ENCODE measurements around the gene CDH23.

Gene CDH23

DNA sequence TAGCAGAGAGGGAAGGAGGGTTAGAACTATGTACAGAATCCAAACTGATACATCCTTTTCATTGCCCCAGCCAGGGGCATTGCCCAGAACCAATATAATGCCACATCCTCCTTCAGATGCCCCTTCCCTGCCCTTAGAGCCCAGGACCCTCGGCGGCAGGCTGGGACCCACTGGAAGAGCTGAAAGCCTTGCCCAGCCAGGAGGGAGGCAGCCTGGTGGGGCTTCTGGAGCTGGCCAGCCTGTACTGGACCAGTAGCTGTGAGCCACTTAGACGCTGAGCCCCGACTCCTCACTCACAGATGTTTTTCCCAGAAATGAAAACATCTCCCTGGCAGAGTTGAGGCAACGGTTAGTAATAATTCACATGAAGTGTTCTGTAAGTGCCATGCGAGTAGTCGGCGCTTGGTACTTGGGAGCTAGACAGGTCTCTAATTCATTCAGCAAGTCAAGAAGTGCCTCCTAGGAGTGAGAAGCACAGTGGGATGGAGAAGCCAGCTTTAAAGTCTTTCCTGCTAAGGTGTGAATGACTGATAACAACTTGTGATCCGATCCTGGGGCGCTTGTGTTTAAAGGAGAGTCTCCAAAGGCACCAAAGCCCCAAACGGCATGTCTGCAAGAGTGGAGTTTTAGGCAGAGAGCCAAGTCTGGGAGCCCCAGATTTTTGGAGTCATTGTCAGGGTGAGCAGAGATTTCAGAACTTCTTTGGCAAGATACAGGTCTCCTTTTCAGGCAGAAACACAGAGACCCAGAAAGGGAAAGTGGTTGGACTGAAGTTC is 366.8 kb downstream of the CDH23 start:
- H3K27ac ChIP-seq (ENCODE audit: low read depth, low read length) = no peak overlapping the region
- H3K4me1 ChIP-seq (ENCODE audit: control insufficient read depth, insufficient read depth, low read length) = no peaks in the 10 kb centered on the region
- no peak overlapping the region for H3K9ac ChIP-seq (ENCODE audit: low read depth, low read length)
- no peaks in the 10 kb centered on the region for H3K27me3 ChIP-seq (ENCODE audit: control insufficient read depth, insufficient read depth, low read length)
- no peak overlapping the region for H3K4me3 ChIP-seq (ENCODE audit: low read depth, low read length)
- no peaks in the 10 kb centered on the region for H3K36me3 ChIP-seq (ENCODE audit: control insufficient read depth, insufficient read depth, low read length)
- H3K9me3 ChIP-seq (ENCODE audit: control insufficient read depth, insufficient read depth, low read length) = no peaks in the 10 kb centered on the region

DNA sequence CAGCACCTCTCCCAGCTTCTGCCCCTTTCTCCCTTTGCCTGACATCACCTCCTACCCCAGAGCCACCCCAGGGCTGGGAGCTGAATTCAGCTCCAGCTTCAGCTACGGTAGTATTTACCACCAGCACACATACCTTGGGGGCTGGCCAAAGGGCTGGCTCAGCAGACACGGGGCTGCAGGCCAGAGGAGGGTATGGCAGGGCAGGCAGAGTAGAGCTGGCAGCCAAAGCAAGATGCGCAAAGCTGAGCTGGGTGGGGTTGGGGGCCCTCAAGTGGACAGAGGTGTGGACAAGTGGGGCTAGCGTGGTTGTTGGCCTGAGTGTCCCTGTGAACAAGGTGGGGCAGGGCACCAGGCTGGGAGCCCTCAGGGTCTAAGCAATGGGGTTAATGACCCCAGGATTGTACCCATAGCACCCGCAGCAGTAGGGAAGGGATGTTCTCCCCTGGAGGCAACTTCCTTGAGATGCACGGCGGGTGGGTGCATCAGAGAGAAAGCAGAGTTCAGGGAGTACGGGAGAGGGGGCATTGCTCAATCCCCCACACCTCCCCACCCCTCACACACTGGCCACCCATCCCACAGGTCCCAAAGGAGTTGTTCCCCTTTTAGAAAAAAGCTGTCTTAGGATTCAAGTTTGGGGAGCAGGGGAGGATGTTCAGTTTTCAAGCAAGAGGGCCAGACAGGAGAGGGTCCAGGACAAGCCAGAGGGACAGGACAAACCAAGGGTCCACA is 368.6 kb downstream of the CDH23 start:
- H3K9ac ChIP-seq (ENCODE audit: low read depth, low read length) = no peak overlapping the region

DNA sequence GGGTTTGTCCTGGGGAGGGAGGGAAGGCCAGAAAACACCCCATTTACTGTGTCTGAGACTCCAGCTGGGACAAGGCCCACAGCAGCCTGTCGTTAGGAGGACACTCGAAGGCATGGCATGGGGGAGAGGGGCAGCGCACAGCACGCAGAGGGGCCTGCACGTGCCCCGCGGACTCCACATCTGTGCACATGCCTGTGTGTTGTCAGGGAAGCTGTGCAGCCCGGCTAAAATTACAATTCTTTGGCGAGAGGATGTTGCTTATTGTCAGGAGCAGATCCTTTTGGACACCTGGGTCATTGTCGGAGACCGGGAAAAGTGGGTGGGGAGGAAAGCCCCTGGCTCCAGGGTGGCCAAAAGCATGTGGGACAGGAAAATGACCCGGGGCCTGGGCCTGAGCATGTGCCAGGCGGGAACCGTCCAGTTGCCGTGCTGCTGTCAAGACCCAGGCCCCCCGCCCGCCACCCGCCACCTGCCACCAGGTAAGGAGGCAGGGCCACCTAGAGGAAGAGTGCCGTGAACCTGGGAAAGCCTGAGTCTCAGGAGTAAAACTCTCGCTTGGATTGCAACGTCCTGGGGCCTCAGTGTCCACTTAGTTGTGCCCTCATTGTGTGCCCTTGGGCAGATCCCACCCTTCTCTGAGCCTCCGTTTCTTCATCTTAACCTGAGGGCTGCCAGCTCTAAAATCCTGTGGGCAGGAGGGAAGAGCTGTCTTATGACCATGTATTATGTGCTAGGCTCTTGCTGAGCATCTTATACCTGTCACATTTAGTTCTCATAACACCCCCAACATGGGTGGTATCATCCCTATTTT is 369.4 kb downstream of the CDH23 start:
- H3K9ac ChIP-seq (ENCODE audit: low read depth, low read length) = no peak overlapping the region
- no peak overlapping the region for H3K4me3 ChIP-seq (ENCODE audit: low read depth, low read length)
- no peaks in the 10 kb centered on the region for H3K9me3 ChIP-seq (ENCODE audit: control insufficient read depth, insufficient read depth, low read length)
- H3K27me3 ChIP-seq (ENCODE audit: control insufficient read depth, insufficient read depth, low read length) = no peaks in the 10 kb centered on the region
- no peaks in the 10 kb centered on the region for H3K4me1 ChIP-seq (ENCODE audit: control insufficient read depth, insufficient read depth, low read length)
- no peak overlapping the region for H3K27ac ChIP-seq (ENCODE audit: low read depth, low read length)
- H3K36me3 ChIP-seq (ENCODE audit: control insufficient read depth, insufficient read depth, low read length) = no peaks in the 10 kb centered on the region

More for the DNA sequence above, 368.6 kb downstream of the CDH23 start:
- no peaks in the 10 kb centered on the region for H3K36me3 ChIP-seq (ENCODE audit: control insufficient read depth, insufficient read depth, low read length)
- no peak overlapping the region for H3K27ac ChIP-seq (ENCODE audit: low read depth, low read length)
- no peaks in the 10 kb centered on the region for H3K4me1 ChIP-seq (ENCODE audit: control insufficient read depth, insufficient read depth, low read length)
- H3K4me3 ChIP-seq (ENCODE audit: low read depth, low read length) = no peak overlapping the region
- H3K27me3 ChIP-seq (ENCODE audit: control insufficient read depth, insufficient read depth, low read length) = no peaks in the 10 kb centered on the region
- H3K9me3 ChIP-seq (ENCODE audit: control insufficient read depth, insufficient read depth, low read length) = no peaks in the 10 kb centered on the region

DNA sequence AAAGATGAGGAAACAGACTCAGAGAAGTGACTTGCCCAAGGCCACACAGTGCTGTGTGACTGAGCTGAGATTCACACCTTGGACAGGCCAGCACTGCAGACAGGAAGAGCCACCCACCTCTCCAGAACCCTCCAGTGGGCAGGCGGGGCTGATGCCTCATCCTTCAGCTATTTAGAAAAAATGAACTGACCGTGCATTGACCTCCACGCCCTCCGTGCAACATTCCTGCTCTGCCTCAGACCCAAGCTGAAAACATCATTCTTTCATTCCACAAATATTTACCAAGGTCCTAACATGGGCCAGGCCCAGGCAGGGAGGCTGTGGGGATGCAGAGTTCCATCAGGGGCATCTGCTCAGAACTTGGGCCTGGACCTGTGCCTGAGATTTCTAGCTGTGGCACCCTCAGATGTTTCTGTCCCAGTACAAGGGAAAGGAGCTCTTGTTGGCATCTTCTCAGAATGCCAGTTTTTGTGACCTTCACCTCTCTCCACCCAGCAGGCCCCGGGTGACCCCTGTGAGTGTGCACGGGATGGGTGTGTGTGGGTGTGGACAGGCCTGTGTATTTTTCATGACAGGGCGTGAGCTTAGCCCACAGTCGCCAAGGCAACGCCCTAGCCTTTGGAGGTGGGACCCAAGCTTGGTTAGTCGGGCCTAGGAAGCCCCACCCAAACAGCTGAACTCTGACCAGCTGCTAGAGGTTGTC is 370.1 kb downstream of the CDH23 start:
- H3K4me1 ChIP-seq (ENCODE audit: control insufficient read depth, insufficient read depth, low read length) = no peaks in the 10 kb centered on the region
- no peaks in the 10 kb centered on the region for H3K36me3 ChIP-seq (ENCODE audit: control insufficient read depth, insufficient read depth, low read length)
- H3K27me3 ChIP-seq (ENCODE audit: control insufficient read depth, insufficient read depth, low read length) = peaks cover 2% of the 10 kb centered on the region; the same call in 1 of the 2 replicates
- H3K27ac ChIP-seq (ENCODE audit: low read depth, low read length) = no peak overlapping the region
- no peak overlapping the region for H3K4me3 ChIP-seq (ENCODE audit: low read depth, low read length)
- H3K9ac ChIP-seq (ENCODE audit: low read depth, low read length) = no peak overlapping the region
- H3K9me3 ChIP-seq (ENCODE audit: control insufficient read depth, insufficient read depth, low read length) = no peaks in the 10 kb centered on the region

DNA sequence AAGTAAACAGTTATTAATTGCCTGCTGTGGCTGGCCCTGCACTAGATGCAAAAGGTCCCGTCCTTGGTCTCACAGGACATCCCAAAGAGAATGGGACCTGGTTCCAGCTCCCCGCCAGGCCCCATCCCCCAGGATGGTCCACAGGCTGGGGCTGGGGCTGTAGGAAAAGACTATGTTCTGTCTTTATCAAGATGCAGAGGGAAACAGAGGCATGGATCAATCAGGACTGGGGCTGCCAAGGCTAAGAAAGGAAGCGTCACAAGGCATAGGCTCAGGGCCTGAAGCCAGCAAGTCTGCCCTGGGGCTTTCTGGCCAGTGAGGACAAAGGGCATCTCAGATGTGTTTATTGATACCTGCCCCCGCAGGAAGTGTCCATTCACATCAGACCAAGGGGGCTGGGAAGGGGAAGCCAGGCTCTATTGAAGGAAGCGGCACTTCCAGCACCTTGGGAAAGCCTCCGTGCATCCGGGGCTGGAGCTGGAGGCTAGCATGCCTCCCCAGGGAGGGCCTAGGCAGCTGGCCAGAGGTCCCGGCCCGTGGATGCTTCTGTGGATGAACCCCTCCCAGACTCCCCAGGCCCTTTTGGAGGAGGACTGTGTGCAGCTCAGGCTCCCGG is 370.8 kb downstream of the CDH23 start:
- H3K4me3 ChIP-seq (ENCODE audit: low read depth, low read length) = no peak overlapping the region
- no peak overlapping the region for H3K9ac ChIP-seq (ENCODE audit: low read depth, low read length)
- H3K27ac ChIP-seq (ENCODE audit: low read depth, low read length) = no peak overlapping the region

GRCh38 chr10:71769279-71769823 is 372.6 kb downstream of the CDH23 start:
- no peaks in the 10 kb centered on the region for H3K9me3 ChIP-seq (ENCODE audit: control insufficient read depth, insufficient read depth, low read length)
- H3K4me3 ChIP-seq (ENCODE audit: low read depth, low read length) = no peak overlapping the region
- H3K27me3 ChIP-seq (ENCODE audit: control insufficient read depth, insufficient read depth, low read length) = peaks cover 23% of the 10 kb centered on the region
- no peaks in the 10 kb centered on the region for H3K4me1 ChIP-seq (ENCODE audit: control insufficient read depth, insufficient read depth, low read length)
- no peaks in the 10 kb centered on the region for H3K36me3 ChIP-seq (ENCODE audit: control insufficient read depth, insufficient read depth, low read length)
- H3K9ac ChIP-seq (ENCODE audit: low read depth, low read length) = no peak overlapping the region
- H3K27ac ChIP-seq (ENCODE audit: low read depth, low read length) = no peak overlapping the region

More for the DNA sequence above, 370.8 kb downstream of the CDH23 start:
- no peaks in the 10 kb centered on the region for H3K36me3 ChIP-seq (ENCODE audit: control insufficient read depth, insufficient read depth, low read length)
- H3K4me1 ChIP-seq (ENCODE audit: control insufficient read depth, insufficient read depth, low read length) = no peaks in the 10 kb centered on the region
- H3K27me3 ChIP-seq (ENCODE audit: control insufficient read depth, insufficient read depth, low read length) = peaks cover 8% of the 10 kb centered on the region
- H3K9me3 ChIP-seq (ENCODE audit: control insufficient read depth, insufficient read depth, low read length) = no peaks in the 10 kb centered on the region

DNA sequence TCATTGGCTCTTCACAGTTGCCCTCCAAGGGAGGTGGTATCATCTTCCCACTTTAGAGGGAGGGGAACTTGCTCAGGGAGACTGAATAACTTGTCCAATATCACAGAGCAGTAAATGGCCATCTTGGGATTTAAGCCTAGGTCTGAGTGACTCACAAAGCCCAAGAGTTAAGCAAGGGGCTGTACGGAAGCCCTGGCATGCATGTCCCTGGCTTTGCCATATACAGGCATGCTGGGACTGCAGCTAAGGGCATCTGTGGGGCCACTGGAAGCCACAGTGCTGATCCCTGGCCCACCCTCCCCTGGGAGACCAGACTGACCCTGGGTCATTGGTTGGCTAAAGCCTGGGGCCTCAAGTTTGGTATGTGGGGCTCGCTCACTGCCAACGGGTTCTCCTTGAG is 373.5 kb downstream of the CDH23 start:
- no peak overlapping the region for H3K4me3 ChIP-seq (ENCODE audit: low read depth, low read length)
- no peaks in the 10 kb centered on the region for H3K4me1 ChIP-seq (ENCODE audit: control insufficient read depth, insufficient read depth, low read length)
- H3K36me3 ChIP-seq (ENCODE audit: control insufficient read depth, insufficient read depth, low read length) = no peaks in the 10 kb centered on the region
- H3K9me3 ChIP-seq (ENCODE audit: control insufficient read depth, insufficient read depth, low read length) = no peaks in the 10 kb centered on the region
- no peak overlapping the region for H3K9ac ChIP-seq (ENCODE audit: low read depth, low read length)
- H3K27ac ChIP-seq (ENCODE audit: low read depth, low read length) = no peak overlapping the region
- peaks cover 23% of the 10 kb centered on the region for H3K27me3 ChIP-seq (ENCODE audit: control insufficient read depth, insufficient read depth, low read length)

- Histone ChIP-seq H3K4me1 (ENCODE audit: control insufficient read depth, insufficient read depth, low read length) (no peaks in the 10 kb centered on the region), H3K27me3 (ENCODE audit: control insufficient read depth, insufficient read depth, low read length) (peaks cover 23% of the 10 kb centered on the region), H3K9me3 (ENCODE audit: control insufficient read depth, insufficient read depth, low read length) (no peaks in the 10 kb centered on the region), H3K4me3 (ENCODE audit: low read depth, low read length) (no peak overlapping the region), H3K9ac (ENCODE audit: low read depth, low read length) (no peak overlapping the region), H3K27ac (ENCODE audit: low read depth, low read length) (no peak overlapping the region), H3K36me3 (ENCODE audit: control insufficient read depth, insufficient read depth, low read length) (no peaks in the 10 kb centered on the region)
These were observed 374.1 kb downstream of the CDH23 start for GRCh38 chr10:71770789-71771188.

DNA sequence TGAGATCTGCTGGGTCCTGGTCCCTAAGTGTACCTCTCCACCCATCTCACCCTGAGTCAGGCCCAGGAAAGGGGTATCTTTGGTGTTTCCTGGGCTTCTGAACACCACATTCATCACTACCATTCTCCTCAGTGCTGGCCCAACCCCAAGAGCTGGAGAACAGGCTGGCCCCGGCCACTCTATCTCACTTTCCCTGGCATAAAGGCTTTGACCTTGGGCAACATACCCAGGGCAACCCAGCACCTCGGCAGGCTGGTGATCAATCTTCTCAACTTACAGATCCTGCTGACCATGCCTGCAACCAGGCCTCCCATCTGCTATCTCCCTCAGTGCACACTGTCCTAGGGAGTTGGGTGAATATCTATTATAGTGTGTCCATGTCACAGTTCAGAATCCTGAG is 374.5 kb downstream of the CDH23 start:
- no peak overlapping the region for H3K9ac ChIP-seq (ENCODE audit: low read depth, low read length)
- H3K4me1 ChIP-seq (ENCODE audit: control insufficient read depth, insufficient read depth, low read length) = no peaks in the 10 kb centered on the region
- H3K27me3 ChIP-seq (ENCODE audit: control insufficient read depth, insufficient read depth, low read length) = peaks cover 23% of the 10 kb centered on the region
- H3K9me3 ChIP-seq (ENCODE audit: control insufficient read depth, insufficient read depth, low read length) = no peaks in the 10 kb centered on the region
- H3K36me3 ChIP-seq (ENCODE audit: control insufficient read depth, insufficient read depth, low read length) = no peaks in the 10 kb centered on the region
- no peak overlapping the region for H3K4me3 ChIP-seq (ENCODE audit: low read depth, low read length)
- H3K27ac ChIP-seq (ENCODE audit: low read depth, low read length) = no peak overlapping the region
